GM21528 (cell line): ENCODE measurements around the gene SMIM28.

Experiments used
- ATAC-seq: cut with Tn5 transposase; IDR thresholded peaks from one replicate; pipeline ENCODE4 v1.9.1; 2021; ENCODE audit warnings: mild to moderate bottlenecking, moderate library complexity; ENCODE audit not compliant: unreplicated experiment, low FRiP score

Gene SMIM28

DNA sequence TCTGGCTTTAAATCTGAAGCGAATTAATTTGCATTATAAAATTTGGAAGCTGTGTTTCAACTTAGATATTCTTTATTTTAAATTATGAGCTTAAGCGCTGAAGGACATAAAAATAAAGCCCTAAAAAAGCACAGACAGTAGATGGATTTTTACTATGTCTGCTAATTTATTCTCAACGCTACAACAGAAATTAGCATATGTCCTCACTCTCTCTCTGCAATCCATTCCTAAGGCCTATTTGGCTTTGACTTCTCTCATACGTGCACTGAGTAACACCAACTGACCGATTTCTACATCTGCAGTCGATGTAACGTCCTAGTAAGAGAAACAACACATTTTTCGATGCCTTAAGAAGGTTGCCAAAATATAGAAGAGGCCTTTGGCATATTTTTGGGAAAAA, 50.0 kb downstream of the SMIM28 start:
- ATAC-seq, result no peak

DNA sequence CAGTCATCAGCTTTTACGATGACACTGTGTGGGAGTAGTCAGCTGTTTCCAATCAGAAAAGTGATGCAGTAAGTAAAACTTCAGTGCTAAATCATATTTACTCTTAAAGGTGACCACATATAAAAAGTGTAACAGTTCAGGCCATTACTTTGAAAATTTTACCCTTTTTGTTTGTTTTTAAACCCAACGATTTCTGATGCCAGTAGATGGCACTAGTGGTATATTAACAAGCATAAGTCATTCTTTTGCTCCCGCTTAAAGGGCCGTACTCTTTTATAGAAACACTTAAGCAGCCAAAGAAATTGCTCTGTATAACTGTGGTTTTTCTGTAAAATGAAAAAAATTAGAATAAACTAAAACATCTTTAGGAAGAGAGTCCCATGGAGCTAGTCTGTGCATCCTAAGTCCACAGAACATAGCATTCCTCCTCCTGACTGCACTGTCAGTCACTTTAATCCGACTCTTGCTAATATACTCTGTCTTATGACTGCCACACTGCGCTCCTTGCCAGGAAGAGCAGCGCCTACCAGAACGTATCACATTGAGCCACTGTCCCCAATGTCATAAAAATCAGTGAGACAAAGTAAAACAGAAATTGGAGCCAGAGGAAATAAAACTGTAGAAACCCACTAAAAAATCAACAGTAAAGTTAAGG, 51.4 kb downstream of the SMIM28 start:
- ATAC-seq, result no peak

DNA sequence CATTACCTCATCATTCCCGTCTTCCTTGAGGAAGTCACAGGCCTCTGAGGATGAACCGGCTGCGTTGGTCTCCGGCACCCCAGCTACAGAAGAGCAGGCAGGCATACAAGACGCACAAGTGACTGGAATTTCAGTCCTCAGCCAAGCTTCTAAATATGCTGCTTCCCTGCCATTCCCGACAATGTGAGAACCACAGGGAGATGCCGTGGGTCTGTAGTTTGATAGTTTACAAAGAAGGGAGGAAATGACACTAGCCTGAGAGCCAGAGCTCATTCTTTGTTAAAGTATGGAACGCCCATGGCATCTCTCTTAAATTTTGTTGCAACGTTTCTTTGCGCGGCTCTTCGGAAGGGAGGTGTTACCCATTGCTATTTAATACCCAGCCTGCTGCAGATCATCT, 52.1 kb downstream of the SMIM28 start:
- ATAC-seq, result no peak

DNA sequence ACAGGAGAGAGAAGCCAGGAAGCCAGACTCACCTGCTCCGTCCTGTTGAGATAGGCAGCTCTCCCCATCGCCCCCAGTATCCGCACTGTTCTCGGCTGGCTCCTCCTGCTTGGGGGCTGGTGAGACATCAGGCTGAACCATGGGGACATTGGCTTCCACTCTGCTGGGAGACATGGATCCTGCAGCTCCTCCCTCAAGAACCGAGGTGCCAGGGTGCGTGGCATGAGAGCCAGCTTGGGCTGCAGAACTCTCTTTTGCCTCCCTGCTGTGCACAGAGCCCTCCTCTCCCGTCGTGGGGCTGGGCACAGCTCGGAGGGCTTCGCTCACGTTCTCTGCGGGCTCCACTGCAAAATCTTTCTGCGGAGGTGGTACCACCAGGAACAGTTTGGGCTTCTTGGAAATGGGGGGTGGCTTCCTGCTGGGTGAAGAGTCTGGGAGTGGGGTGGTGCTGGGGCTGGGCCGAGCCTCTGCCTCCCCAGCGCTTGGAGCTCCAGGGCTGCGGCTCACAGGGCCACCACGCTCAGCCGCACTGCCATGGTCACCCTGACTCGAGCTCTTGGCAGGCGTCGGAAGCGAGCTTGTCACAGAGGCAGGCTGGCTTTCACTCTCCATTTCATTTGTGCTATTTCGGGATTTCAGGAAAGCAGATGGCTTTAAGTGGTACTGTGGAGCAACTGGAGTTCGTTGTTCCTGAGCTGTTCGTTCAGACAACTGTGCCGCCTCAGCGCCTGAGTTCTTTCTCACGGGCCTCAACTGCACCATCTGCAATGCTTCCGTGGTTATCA, 52.8 kb downstream of the SMIM28 start:
- no peak for ATAC-seq

DNA sequence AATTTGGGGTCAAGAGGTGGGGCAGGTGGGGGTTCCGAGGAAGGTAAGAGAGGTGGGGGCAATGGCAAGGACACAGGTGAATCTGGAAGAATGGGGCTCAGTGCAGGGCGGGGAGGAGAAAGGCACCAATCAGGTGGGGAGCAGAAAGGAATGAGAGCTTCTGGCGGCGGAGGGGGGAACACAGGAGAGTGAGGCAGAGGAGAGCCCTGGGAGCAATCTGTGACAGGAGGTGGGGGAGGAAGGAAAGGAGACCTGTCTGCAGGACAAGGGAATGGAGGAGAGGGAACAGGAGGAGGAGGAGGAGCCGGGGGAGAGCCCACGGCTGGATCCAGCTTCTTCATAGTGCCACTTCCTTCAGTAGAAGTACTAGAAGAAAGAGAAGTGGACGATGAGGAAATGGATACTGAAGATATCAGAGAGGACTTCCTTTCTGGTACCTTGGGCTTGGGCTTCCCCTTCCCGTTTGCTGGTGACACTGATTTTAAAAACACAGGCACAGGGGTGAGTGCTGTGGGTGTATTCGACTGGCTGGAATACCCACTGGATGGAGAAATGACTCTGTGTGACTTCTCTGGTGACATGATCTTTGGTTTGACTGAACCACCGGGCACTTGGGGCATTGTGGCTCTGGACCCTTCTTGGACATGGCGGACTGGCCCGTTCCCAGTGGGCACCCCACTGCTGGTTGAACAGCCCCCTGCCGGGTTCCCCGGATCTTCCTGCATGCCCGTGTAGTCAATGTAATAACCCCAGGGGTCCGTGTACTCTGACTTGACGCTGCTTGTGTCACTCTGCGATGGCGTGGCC, 53.8 kb downstream of the SMIM28 start:
- ATAC-seq, result no peak

DNA sequence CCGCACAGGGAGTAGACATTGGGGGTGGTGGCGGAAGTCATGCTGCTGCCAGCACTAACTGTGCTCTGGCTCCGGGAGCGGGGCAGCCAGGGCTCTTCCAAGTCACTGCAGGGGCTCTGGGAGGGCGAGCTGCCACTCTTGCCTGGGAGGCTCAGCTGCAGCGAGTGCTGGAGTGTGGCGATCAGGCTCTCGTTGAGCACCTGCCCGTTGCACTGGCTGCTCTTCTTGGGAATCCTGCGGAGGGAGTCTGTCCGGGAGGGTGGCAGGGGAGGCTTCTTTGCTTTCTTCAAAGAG, 54.3 kb downstream of the SMIM28 start:
- ATAC-seq, result no peak
